Measurements from ENCODE around the gene VGLL4. TPM values are rescaled to one million over a fixed set of nuclear protein-coding genes. Genes with fewer than 3 reads are reported as not detected.
A peak's percentile ranks its signal among the peaks of the same experiment; 100 is the strongest.

The VGLL4 gene
- total RNA-seq, 2 experiments from 2014 or later, result 54.4 to 60.2 TPM

- H3K27me3 Mint-ChIP-seq, result no peaks in the 10 kb centered on the region
- intact Hi-C loops (cut with micrococcal nuclease), result no loop called here
- no peak for ATAC-seq
- H3K4me3 Mint-ChIP-seq, result no peak overlapping the region
- peaks cover 77% of the 10 kb centered on the region for H3K4me1 Mint-ChIP-seq (ENCODE audit: low read depth)
- no peak overlapping the region for H3K27ac Mint-ChIP-seq
- POLR2A ChIA-PET, result no interaction called here
- CTCF ChIA-PET, result no interaction called here
- DNase-seq, result no peak
- peaks cover 17% of the 10 kb centered on the region for H3K36me3 Mint-ChIP-seq (ENCODE audit: low read depth)
- no peak for TF ChIP-seq CTCF (IDR thresholded peaks at IDR 0.05)
- no peaks in the 10 kb centered on the region for H3K9me3 Mint-ChIP-seq
Measured at GRCh38 chr3:11611341-11611799, 32.3 kb downstream of the VGLL4 start.

GRCh38 chr3:11610700-11611275 lies 32.9 kb downstream of the VGLL4 start:
- no peak for ATAC-seq
- no peak overlapping the region for H3K27ac Mint-ChIP-seq
- DNase-seq, result no peak
- peaks cover 77% of the 10 kb centered on the region for H3K4me1 Mint-ChIP-seq (ENCODE audit: low read depth)
- H3K9me3 Mint-ChIP-seq, result no peaks in the 10 kb centered on the region
- intact Hi-C loops (cut with micrococcal nuclease), result no loop called here
- ChIA-PET POLR2A (interaction anchor here (0.6 kb wide), 1 partner anchor 1233 kb away, joined by 3 read pairs; no protein-coding TSS in a partner anchor), CTCF (no interaction called here)
- H3K27me3 Mint-ChIP-seq, result no peaks in the 10 kb centered on the region
- TF ChIP-seq CTCF (IDR thresholded peaks at IDR 0.05), result no peak
- peaks cover 23% of the 10 kb centered on the region for H3K36me3 Mint-ChIP-seq (ENCODE audit: low read depth)
- H3K4me3 Mint-ChIP-seq, result no peak overlapping the region

GRCh38 chr3:11610044-11610671 lies 33.6 kb downstream of the VGLL4 start:
- intact Hi-C loops (cut with micrococcal nuclease), result no loop called here
- no peak for TF ChIP-seq CTCF (IDR thresholded peaks at IDR 0.05)

GRCh38 chr3:11609481-11609880 lies 34.2 kb downstream of the VGLL4 start:
- no peak overlapping the region for H3K27ac Mint-ChIP-seq
- no peak for TF ChIP-seq CTCF (IDR thresholded peaks at IDR 0.05)

More at GRCh38 chr3:11610044-11610671, 33.6 kb downstream of the VGLL4 start:
- ATAC-seq, result no peak
- no peak for DNase-seq
- Mint-ChIP-seq H3K27ac (no peak overlapping the region), H3K4me3 (no peak overlapping the region), H3K9me3 (no peaks in the 10 kb centered on the region), H3K27me3 (no peaks in the 10 kb centered on the region), H3K36me3 (ENCODE audit: low read depth) (peaks cover 28% of the 10 kb centered on the region), H3K4me1 (ENCODE audit: low read depth) (peaks cover 81% of the 10 kb centered on the region)
- ChIA-PET POLR2A (interaction anchor here (0.6 kb wide), 1 partner anchor 1234 kb away, joined by 3 read pairs; no protein-coding TSS in a partner anchor), CTCF (no interaction called here)

GRCh38 chr3:11607816-11608215 lies 35.9 kb downstream of the VGLL4 start:
- TF ChIP-seq CTCF (IDR thresholded peaks at IDR 0.05), result no peak
- POLR2A ChIA-PET, result interaction anchor here (0.6 kb wide), 1 partner anchor 47 kb away, joined by 3 read pairs; no protein-coding TSS in a partner anchor

More at GRCh38 chr3:11609481-11609880, 34.2 kb downstream of the VGLL4 start:
- Mint-ChIP-seq H3K4me3 (no peak overlapping the region), H3K4me1 (ENCODE audit: low read depth) (peaks cover 80% of the 10 kb centered on the region), H3K27me3 (no peaks in the 10 kb centered on the region), H3K36me3 (ENCODE audit: low read depth) (peaks cover 28% of the 10 kb centered on the region), H3K9me3 (no peaks in the 10 kb centered on the region)
- ATAC-seq, result no peak
- DNase-seq, result no peak
- intact Hi-C loops (cut with micrococcal nuclease), result loop anchor here (5.0 kb wide), 1 partner anchor 33 kb away; the partner anchor contains the start of gene VGLL4
- ChIA-PET POLR2A (no interaction called here), CTCF (no interaction called here)

More at GRCh38 chr3:11607816-11608215, 35.9 kb downstream of the VGLL4 start:
- DNase-seq (peak; percentile 29), ATAC-seq (peak; percentile 29)
- H3K4me3 Mint-ChIP-seq, result no peak overlapping the region
- intact Hi-C loops (cut with micrococcal nuclease), result loop anchor here (5.0 kb wide), 1 partner anchor 34 kb away; the partner anchor contains the start of gene VGLL4
- no peaks in the 10 kb centered on the region for H3K27me3 Mint-ChIP-seq
- H3K9me3 Mint-ChIP-seq, result no peaks in the 10 kb centered on the region
- CTCF ChIA-PET, result interaction anchor here (3.1 kb wide), 1 partner anchor 43 kb away, joined by 10 read pairs; no protein-coding TSS in a partner anchor
- H3K4me1 Mint-ChIP-seq (ENCODE audit: low read depth), result peaks cover 84% of the 10 kb centered on the region
- H3K36me3 Mint-ChIP-seq (ENCODE audit: low read depth), result peaks cover 33% of the 10 kb centered on the region
- no peak overlapping the region for H3K27ac Mint-ChIP-seq

Data from activated CD8-positive, alpha-beta T cell treated with anti-CD3 and anti-CD28 coated beads for 36 hours (primary cell).